Naive B cell (primary cell): Measurements from ENCODE around the gene ZFYVE9. TPM values are rescaled to one million over a fixed set of nuclear protein-coding genes. Genes with fewer than 3 reads are reported as not detected.
"Not testable (repeated sequence)": the region's sequence is repeated elsewhere in the genome, so short reads cannot be mapped to it uniquely, and the experiment has no call there.

ENCODE experiments used
- ATAC-seq, 2 donors: fragments of 150-1000 bp; cut with Tn5 transposase; 2 replicates each; pipeline ENCODE4 v1.10.0; 2021; ENCODE audit warnings: low read depth in 2 of 2, mild to moderate bottlenecking in 2 of 2, moderate library complexity in 2 of 2
- DNase-seq: peaks from one replicate; pipeline ENCODE4 v3.0.0; 2022
- H3K27ac Mint-ChIP-seq, 6 donors: one replicate each; pipeline ENCODE4 v1.8.0; 2020 to 2022; ENCODE audit warnings: mild to moderate bottlenecking in 6 of 6, mixed read lengths in 6 of 6, moderate library complexity in 5 of 6, inconsistent platforms in 2 of 6
- H3K27me3 Mint-ChIP-seq, 3 donors: one replicate each; pipeline ENCODE4 v1.8.0; 2021 to 2022; ENCODE audit warnings: mixed read lengths in 3 of 3, mild to moderate bottlenecking in 1 of 3
- H3K36me3 Mint-ChIP-seq, 2 donors: one replicate each; pipeline ENCODE4 v1.8.0; 2020 to 2022; ENCODE audit warnings: mixed read lengths in 2 of 2, inconsistent platforms in 1 of 2, mild to moderate bottlenecking in 1 of 2
- H3K4me1 Mint-ChIP-seq, 3 donors: one replicate each; pipeline ENCODE4 v1.8.0; 2020 to 2022; ENCODE audit warnings: mixed read lengths in 3 of 3, inconsistent platforms in 1 of 3, mild to moderate bottlenecking in 1 of 3, moderate library complexity in 1 of 3
- H3K4me3 Mint-ChIP-seq, 8 donors: one replicate each; pipeline ENCODE4 v1.8.0; 2020 to 2022; ENCODE audit warnings: mild to moderate bottlenecking in 8 of 8, mixed read lengths in 8 of 8, moderate library complexity in 8 of 8, inconsistent platforms in 2 of 8
- H3K9me3 Mint-ChIP-seq, 7 donors: one replicate each; pipeline ENCODE4 v1.8.0; 2020 to 2022; ENCODE audit warnings: mixed read lengths in 7 of 7, mild to moderate bottlenecking in 5 of 7, inconsistent platforms in 2 of 7, moderate library complexity in 1 of 7
- polyA plus RNA-seq, 6 donors: library from polyadenylated mRNA; unstranded; fragments of 300-500 nt; fragmentation: Illumina TruSeq; gene quantifications; one replicate each; pipeline ENCODE4 v1.2.3, GENCODE V29; 2021; ENCODE audit warnings: low read depth in 6 of 6

ZFYVE9 gene, protein sequence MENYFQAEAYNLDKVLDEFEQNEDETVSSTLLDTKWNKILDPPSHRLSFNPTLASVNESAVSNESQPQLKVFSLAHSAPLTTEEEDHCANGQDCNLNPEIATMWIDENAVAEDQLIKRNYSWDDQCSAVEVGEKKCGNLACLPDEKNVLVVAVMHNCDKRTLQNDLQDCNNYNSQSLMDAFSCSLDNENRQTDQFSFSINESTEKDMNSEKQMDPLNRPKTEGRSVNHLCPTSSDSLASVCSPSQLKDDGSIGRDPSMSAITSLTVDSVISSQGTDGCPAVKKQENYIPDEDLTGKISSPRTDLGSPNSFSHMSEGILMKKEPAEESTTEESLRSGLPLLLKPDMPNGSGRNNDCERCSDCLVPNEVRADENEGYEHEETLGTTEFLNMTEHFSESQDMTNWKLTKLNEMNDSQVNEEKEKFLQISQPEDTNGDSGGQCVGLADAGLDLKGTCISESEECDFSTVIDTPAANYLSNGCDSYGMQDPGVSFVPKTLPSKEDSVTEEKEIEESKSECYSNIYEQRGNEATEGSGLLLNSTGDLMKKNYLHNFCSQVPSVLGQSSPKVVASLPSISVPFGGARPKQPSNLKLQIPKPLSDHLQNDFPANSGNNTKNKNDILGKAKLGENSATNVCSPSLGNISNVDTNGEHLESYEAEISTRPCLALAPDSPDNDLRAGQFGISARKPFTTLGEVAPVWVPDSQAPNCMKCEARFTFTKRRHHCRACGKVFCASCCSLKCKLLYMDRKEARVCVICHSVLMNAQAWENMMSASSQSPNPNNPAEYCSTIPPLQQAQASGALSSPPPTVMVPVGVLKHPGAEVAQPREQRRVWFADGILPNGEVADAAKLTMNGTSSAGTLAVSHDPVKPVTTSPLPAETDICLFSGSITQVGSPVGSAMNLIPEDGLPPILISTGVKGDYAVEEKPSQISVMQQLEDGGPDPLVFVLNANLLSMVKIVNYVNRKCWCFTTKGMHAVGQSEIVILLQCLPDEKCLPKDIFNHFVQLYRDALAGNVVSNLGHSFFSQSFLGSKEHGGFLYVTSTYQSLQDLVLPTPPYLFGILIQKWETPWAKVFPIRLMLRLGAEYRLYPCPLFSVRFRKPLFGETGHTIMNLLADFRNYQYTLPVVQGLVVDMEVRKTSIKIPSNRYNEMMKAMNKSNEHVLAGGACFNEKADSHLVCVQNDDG (N-terminal part only)
- polyA plus RNA-seq = under 1 TPM in 4 of 6 donors, not detected in 2; 0.05 to 0.24 (median 0.14) TPM

DNA sequence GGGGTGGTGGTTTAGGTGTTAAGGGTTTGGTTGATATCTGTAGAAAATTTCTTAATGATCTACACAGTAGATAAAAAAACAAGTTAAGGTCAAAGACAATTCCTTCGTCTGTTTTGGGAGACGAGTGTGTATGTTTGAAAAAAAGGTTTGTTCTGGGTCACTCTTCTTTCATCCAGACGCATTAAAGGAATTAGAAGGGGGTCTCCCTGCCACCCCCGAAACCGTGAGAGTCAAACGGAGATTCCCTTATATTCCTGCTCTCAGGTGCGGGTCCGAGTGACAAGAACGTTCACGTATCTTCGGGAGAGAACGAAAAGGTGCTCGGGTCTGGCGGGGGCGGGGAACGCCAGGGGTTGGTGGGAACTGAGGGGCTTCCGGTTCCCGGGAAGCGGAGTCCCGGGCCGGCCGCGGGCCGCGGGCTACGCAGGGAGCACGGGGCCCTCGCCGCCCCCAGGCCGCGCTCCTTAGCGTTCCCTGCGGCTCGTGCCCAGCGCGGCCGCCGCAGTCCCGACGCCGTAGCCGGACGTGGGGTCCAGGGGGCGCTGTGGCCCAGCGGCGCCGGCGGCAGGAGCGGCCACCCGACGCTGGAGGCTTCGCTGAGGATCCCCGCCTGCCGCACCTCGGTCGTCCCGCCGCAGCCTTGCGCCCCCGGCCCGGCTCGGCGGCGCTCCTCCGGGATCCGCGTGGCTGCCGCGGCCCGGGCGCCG is at the start of gene ZFYVE9:
Gene ZFYVE9 (plus strand): TSS at position 577 of the 707 bp plus-strand sequence. CDS start 91,118 bp downstream, outside the sequence.
- H3K27ac Mint-ChIP-seq = peak within 1 kb of the TSS in 5 of 6 donors; percentile 12 to 78 (median 50)
- ATAC-seq (peak; percentile 87), DNase-seq (peak; percentile 71)
- peaks cover 9 to 20% (median 9%) of the 10 kb centered on the region in 3 donors for H3K4me1 Mint-ChIP-seq
- H3K27me3 Mint-ChIP-seq = peaks cover 27 to 42% (median 41%) of the 10 kb centered on the region in 3 donors
- H3K36me3 Mint-ChIP-seq = no peaks in the 10 kb centered on the region
- peak within 1 kb of the TSS; percentile 80 to 91 (median 87) for H3K4me3 Mint-ChIP-seq
- H3K9me3 Mint-ChIP-seq = peaks cover 0 to 3% (median 0%) of the 10 kb centered on the region in 7 donors

DNA sequence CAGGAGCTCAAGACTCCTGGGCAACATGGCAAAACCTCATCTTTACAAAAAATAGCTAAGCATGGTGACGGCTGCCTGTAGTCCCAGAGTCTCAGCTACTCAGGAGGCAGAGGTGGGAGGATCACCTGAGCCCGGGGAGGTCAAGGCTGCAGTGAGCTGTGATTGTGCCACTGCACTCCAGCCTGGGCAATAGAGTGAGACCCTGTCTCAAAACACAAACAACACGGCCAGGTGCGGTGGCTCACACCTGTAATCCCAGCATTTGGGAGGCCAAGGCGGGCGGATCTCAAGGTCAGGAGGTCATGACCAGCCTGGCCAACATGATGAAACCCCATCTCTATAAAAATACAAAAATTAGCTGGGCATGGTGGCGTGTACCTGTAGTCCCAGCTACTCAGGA is 47.6 kb upstream of the ZFYVE9 start:
- not testable (repeated sequence) for H3K9me3 Mint-ChIP-seq, H3K27me3 Mint-ChIP-seq, DNase-seq, H3K4me1 Mint-ChIP-seq, H3K4me3 Mint-ChIP-seq, ATAC-seq
- peaks cover 3 to 15% of the 10 kb centered on the region in 2 donors for H3K36me3 Mint-ChIP-seq
- H3K27ac Mint-ChIP-seq = peak overlapping the region in 2 of 6 donors; percentile 72 to 82

DNA sequence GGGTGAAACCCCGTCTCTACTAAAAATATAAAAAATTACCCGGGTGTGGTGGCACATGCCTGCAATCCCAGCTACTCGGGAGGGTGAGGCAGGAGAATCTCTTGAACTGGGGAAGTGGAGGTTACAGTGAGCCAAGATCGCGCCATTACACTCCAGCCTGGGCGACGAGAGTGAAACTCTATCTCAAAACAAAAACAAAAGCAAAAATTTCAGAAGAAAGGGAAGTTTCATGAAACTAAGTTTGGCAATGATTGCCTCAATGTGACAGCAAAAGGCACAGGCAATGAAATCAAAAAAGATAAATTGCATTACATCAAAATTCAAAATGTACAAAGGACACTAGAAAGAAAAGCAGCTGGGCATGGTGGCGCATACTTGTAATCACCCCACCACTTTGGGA is 45.7 kb upstream of the ZFYVE9 start:
- H3K27me3 Mint-ChIP-seq = no peaks in the 10 kb centered on the region
- peak overlapping the region in 1 of 6 donors; percentile 90 for H3K27ac Mint-ChIP-seq
- peak overlapping the region in 2 of 8 donors; percentile 2 to 47 for H3K4me3 Mint-ChIP-seq
- DNase-seq = no peak
- ATAC-seq = no peak
- H3K36me3 Mint-ChIP-seq = peaks cover 0 to 3% of the 10 kb centered on the region in 2 donors
- no peaks in the 10 kb centered on the region for H3K4me1 Mint-ChIP-seq
- H3K9me3 Mint-ChIP-seq = no peaks in the 10 kb centered on the region

DNA sequence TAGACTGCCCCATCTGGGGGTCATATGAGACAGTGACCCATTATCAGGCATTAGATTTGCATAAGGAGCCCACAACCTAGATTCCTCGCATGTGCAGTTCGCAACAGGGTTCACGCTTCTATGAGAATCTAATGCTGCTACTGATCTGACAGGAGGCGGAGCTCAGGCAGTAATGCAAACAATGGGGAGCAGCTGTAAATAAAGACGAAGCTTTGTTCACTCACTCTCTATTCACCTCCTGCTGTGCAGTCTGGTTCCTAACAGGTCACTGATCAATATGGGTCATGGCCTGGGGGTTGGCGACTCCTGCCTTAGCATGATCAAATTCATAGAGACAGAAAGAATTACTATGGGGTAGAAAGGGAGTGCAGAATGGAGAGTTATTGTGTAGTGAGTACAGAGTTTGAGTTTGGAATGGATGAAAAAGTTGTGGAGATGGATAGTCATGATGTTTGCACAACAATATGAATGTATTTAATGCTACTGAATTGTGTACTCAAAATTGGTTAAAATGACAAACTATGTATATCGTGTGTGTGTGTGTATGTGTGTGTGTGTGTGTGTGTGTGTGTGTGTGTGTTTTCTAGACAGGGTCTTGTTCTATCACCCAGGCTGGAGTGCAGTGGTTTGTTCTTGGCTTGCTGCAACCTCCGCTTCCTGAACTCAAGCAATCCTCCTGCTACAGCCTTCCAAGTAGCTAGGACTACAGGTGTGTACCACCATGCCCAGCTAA is 43.6 kb upstream of the ZFYVE9 start:
- H3K4me3 Mint-ChIP-seq = no peak overlapping the region
- H3K4me1 Mint-ChIP-seq = no peaks in the 10 kb centered on the region
- ATAC-seq = no peak
- H3K27ac Mint-ChIP-seq = peak overlapping the region in 1 of 6 donors; percentile 2
- no peaks in the 10 kb centered on the region for H3K27me3 Mint-ChIP-seq
- no peak for DNase-seq
- H3K36me3 Mint-ChIP-seq = no peaks in the 10 kb centered on the region
- H3K9me3 Mint-ChIP-seq = no peaks in the 10 kb centered on the region

DNA sequence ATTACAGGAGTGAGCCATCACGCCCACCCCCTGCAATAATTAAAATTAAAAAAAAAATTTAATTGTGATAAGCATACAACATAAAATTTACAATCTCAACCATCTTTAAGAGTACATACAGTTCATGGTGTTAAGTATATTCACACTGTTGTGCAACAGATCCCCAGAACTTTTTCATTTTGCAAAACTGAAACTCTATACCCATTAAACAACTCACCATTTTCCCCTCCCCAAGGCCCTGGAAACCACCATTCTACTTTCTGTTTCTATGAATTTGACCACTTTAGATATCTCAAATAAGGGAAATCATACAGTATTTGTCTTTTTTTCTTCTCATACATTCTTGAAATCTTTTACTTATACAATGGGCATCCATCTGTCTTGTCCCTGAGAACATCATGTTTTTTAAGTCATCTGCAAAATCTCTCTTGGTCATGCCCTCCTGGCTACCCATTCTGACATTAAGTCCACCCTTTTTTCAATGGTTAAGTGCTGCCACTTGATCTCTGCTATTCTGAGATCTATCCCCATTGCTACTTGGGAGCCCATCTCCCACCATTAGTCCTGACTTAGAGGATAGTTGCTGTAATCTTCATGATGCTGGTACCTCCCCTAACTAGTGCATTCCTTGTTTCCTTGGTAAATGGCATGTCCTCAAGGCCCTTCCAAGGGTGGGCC is 39.4 kb upstream of the ZFYVE9 start:
- Mint-ChIP-seq H3K36me3 (no peaks in the 10 kb centered on the region), H3K9me3 (no peaks in the 10 kb centered on the region), H3K4me1 (no peaks in the 10 kb centered on the region), H3K4me3 (no peak overlapping the region), H3K27me3 (no peaks in the 10 kb centered on the region), H3K27ac (no peak overlapping the region)
- no peak for ATAC-seq
- no peak for DNase-seq

DNA sequence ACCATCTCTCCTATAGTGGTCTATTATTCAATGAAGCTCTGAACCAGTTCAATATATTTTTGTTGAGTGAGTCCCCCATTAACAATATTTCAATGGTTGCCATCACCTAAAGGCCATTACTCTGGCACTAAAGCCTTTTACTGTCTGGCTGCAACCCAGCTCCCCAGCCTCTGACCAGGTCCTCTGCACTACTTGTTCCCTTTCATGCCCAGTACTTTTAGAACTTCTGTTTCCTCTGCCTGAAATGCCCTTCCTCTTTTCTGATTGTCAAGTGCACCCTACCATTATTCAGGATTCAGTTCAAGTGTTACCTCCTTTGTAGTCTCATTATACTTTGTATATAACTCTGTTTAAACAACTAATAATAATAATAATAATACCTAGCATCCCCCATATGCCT is 30.4 kb upstream of the ZFYVE9 start:
- Mint-ChIP-seq H3K4me1 (peaks cover 0 to 3% (median 0%) of the 10 kb centered on the region in 3 donors), H3K27ac (no peak overlapping the region), H3K4me3 (no peak overlapping the region), H3K9me3 (no peaks in the 10 kb centered on the region), H3K27me3 (no peaks in the 10 kb centered on the region), H3K36me3 (no peaks in the 10 kb centered on the region)
- DNase-seq = no peak
- no peak for ATAC-seq

DNA sequence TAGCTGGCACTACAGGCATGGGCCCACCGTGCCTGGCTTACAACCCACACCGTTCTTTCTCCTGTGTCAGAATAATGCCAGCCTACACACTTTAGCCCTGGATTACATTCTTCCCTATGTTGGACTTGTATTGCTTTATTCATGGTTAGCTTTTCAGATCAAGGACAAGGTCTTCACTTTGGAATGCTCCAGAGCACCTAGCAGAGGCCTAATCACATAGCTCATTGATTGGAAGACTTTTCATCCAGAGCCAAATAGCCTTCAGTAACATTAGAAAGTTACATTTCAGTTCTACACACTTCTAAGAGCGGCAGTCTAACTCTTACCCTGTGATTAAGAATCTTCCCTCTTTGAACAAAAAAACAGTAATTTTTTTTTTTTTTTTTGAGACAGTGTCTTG is 29.4 kb upstream of the ZFYVE9 start:
- no peak for DNase-seq
- no peaks in the 10 kb centered on the region for H3K27me3 Mint-ChIP-seq
- ATAC-seq = no peak

DNA sequence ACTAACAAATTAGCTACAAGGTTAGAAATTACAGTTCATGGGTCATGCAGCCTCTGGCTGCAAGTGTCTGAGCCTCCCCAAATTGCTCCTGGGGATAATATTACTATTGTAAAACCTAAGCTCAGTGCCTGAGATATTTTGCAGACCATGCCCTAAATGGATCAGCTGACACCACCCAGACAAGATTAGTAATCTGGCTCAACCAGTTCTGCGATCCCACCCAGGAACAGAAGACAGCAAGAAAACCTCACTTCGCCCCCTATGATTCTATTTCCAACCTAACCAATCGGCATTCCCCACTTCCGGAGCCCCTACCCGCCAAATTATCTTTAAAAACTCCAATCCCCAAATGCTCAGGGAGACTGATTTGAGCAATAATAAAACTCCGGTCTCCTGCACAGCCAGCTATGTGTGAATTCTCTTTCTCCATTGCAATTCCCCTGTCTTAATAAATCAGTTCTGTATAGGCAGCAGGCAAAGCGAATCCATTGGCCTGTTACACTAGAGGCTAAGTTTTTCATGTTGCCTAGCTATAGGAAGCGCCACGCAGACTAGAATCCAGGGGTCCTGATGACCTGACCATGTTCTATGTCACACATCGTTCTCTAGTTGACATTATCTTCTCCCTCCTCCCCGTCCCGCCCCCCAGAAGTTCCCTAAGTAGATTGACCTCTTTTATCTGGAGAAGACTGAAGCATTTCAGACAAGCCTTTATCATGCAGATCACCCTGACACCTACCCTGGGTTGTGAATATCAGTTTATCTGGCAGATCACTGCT is 22.4 kb upstream of the ZFYVE9 start:
- no peak for ATAC-seq
- Mint-ChIP-seq H3K4me1 (no peaks in the 10 kb centered on the region), H3K27ac (peak overlapping the region in 1 of 6 donors; percentile 66), H3K36me3 (no peaks in the 10 kb centered on the region), H3K9me3 (no peaks in the 10 kb centered on the region), H3K4me3 (no peak overlapping the region), H3K27me3 (peaks cover 0 to 3% (median 0%) of the 10 kb centered on the region in 3 donors)
- DNase-seq = no peak

More for the DNA sequence above, 29.4 kb upstream of the ZFYVE9 start:
- H3K9me3 Mint-ChIP-seq = no peaks in the 10 kb centered on the region
- H3K4me3 Mint-ChIP-seq = no peak overlapping the region
- H3K36me3 Mint-ChIP-seq = no peaks in the 10 kb centered on the region
- peak overlapping the region in 2 of 6 donors; percentile 76 to 77 for H3K27ac Mint-ChIP-seq
- H3K4me1 Mint-ChIP-seq = peaks cover 0 to 3% (median 0%) of the 10 kb centered on the region in 3 donors

DNA sequence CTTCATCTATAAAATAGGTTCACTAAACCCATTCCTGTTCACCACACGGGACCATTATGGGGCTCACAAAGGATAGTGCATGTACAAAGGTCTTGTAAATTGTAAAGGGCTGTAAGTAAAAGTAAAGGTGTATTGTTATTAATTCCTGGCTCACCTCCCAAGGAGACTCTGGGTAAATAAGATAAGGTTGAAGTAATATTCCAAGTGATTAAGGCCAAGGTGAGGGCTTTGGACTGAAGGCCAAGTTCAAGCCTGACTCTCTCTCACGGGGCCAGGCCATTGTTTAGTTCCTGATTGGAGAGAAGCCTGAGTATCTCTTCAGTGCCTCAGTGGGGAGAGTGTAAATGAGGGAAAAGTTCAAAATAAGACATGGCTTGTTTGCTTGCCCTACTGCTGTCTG is 19.5 kb upstream of the ZFYVE9 start:
- H3K27me3 Mint-ChIP-seq = peaks cover 8 to 10% (median 8%) of the 10 kb centered on the region in 3 donors
- H3K36me3 Mint-ChIP-seq = no peaks in the 10 kb centered on the region
- no peak for ATAC-seq

DNA sequence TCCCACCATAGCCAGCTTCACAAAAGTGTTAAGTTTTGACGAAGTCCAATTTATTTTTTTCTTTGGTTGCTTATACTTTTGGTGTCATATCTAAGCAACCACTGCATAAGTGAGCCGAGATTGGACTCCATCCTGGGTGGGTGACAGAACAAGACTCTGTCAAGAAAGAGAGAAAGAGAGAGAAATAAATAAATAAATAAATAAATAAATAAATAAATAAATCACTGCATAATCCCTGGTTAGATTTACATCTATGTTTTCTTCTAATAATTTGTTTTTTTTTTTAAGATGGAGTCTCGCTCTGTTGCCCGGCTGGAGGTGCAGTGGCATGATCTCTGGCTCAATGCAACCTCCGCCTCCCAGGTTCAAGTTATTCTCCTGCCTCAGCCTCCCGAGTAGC is 18.3 kb upstream of the ZFYVE9 start:
- Mint-ChIP-seq H3K4me3 (no peak overlapping the region), H3K27ac (no peak overlapping the region), H3K9me3 (no peaks in the 10 kb centered on the region), H3K27me3 (peaks cover 17 to 21% (median 19%) of the 10 kb centered on the region in 3 donors), H3K36me3 (no peaks in the 10 kb centered on the region), H3K4me1 (peaks cover 0 to 6% (median 0%) of the 10 kb centered on the region in 3 donors)
- ATAC-seq = no peak
- no peak for DNase-seq

More for the DNA sequence above, 19.5 kb upstream of the ZFYVE9 start:
- no peak overlapping the region for H3K27ac Mint-ChIP-seq
- H3K9me3 Mint-ChIP-seq = no peaks in the 10 kb centered on the region
- no peak for DNase-seq
- peaks cover 0 to 6% (median 0%) of the 10 kb centered on the region in 3 donors for H3K4me1 Mint-ChIP-seq
- H3K4me3 Mint-ChIP-seq = no peak overlapping the region

DNA sequence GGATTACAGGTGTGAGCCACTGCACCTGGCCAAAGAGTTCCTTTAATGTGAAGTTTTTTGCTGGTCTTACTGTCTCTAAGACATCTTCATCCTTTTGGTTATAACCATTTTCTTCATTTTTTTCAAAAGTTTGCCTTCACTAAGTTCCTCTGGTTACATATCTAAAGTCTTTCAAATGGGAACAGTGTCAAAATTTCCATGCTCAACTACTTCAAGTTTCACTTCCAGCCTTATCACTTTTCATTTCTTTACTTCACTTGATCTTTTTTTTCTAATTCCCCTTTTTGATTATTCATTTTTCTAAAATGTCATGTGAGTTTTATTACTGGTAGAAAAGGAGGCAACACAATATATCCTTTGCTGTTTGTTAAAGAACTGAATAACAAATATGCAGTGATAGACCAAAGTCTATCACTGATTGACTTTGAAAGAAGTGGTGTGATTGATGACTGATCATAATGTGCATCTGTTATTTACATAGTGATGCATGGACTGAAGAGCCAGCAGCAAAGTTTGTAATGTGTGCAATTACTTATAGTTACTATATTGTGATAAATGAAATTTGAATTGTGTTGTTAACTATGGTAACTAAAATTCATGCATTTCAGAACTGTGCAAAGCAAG is 16.0 kb upstream of the ZFYVE9 start:
- no peak for ATAC-seq
- H3K27me3 Mint-ChIP-seq = peaks cover 23 to 34% (median 25%) of the 10 kb centered on the region in 3 donors
- H3K4me1 Mint-ChIP-seq = peaks cover 0 to 6% (median 0%) of the 10 kb centered on the region in 3 donors
- H3K4me3 Mint-ChIP-seq = no peak overlapping the region
- H3K9me3 Mint-ChIP-seq = no peaks in the 10 kb centered on the region
- no peak overlapping the region for H3K27ac Mint-ChIP-seq
- no peaks in the 10 kb centered on the region for H3K36me3 Mint-ChIP-seq
- no peak for DNase-seq
